CD4-positive, alpha-beta memory T cell (primary cell): ENCODE measurements around the gene HAS3. TPM values are rescaled to one million over a fixed set of nuclear protein-coding genes. Genes with fewer than 3 reads are reported as not detected.

Source experiments
- CTCF ChIA-PET: fragments of 350-600 bp; sonication (Branson Sonifier 250); formaldehyde crosslinking; loops from one replicate; lab custom pipeline; 2021; ENCODE audit warnings: inconsistent platforms; ENCODE audit not compliant: partially characterized antibody; lab: Charles Lee
- POLR2A ChIA-PET: fragments of 350-600 bp; sonication (Branson Sonifier 250); formaldehyde crosslinking; loops from one replicate; lab custom pipeline; 2021; ENCODE audit not compliant: partially characterized antibody; lab: Charles Lee
- DNase-seq, 5 donors: peaks; one replicate each; pipeline versions ENCODE4 v3.0.0 to v3.0.0-alpha.2; 2020 to 2022; ENCODE audit warnings: mixed read lengths in 1 of 5
- H3K27ac ChIP-seq: one replicate; pipeline ENCODE4 v1.7.0; 2013; ENCODE audit warnings: low read depth, low read length
- H3K27me3 ChIP-seq: 2 replicates; pipeline ENCODE4 v1.7.0; 2013; ENCODE audit warnings: mild to moderate bottlenecking, low read length, moderate library complexity; ENCODE audit not compliant: insufficient read depth
- H3K36me3 ChIP-seq: 2 replicates; pipeline ENCODE4 v1.7.0; 2013; ENCODE audit warnings: mild to moderate bottlenecking, low read length, moderate library complexity; ENCODE audit not compliant: insufficient read depth
- H3K4me1 ChIP-seq: 2 replicates; pipeline ENCODE4 v1.7.0; 2013; ENCODE audit warnings: mild to moderate bottlenecking, low read length, moderate library complexity; ENCODE audit not compliant: insufficient read depth
- H3K4me3 ChIP-seq, 2 donors: one replicate each; pipeline ENCODE4 v1.7.0; 2013; ENCODE audit warnings: low read length in 2 of 2, mild to moderate bottlenecking in 1 of 2
- H3K9me3 ChIP-seq, 2 donors: one replicate each; pipeline ENCODE4 v1.7.0; 2013; ENCODE audit warnings: low read length in 2 of 2, control low read depth in 1 of 2; ENCODE audit not compliant: control insufficient read depth in 1 of 2
- H3K27ac Mint-ChIP-seq, 7 donors: one replicate each; pipeline ENCODE4 v1.8.0; 2020 to 2021; ENCODE audit warnings: mixed read lengths in 7 of 7, mild to moderate bottlenecking in 6 of 7, inconsistent platforms in 3 of 7, moderate library complexity in 3 of 7
- H3K27me3 Mint-ChIP-seq, 2 donors: one replicate each; pipeline ENCODE4 v1.8.0; 2020 to 2021; ENCODE audit warnings: mixed read lengths in 2 of 2
- H3K36me3 Mint-ChIP-seq, 2 donors: one replicate each; pipeline ENCODE4 v1.8.0; 2020 to 2021; ENCODE audit warnings: mixed read lengths in 2 of 2, inconsistent platforms in 1 of 2, mild to moderate bottlenecking in 1 of 2
- H3K4me1 Mint-ChIP-seq, 4 donors: one replicate each; pipeline ENCODE4 v1.8.0; 2020 to 2021; ENCODE audit warnings: mixed read lengths in 4 of 4, mild to moderate bottlenecking in 1 of 4
- H3K4me3 Mint-ChIP-seq, 8 donors: one replicate each; pipeline ENCODE4 v1.8.0; 2020 to 2021; ENCODE audit warnings: mixed read lengths in 8 of 8, mild to moderate bottlenecking in 7 of 8, moderate library complexity in 6 of 8, inconsistent platforms in 3 of 8
- H3K9me3 Mint-ChIP-seq, 8 donors: one replicate each; pipeline ENCODE4 v1.8.0; 2020 to 2021; ENCODE audit warnings: mixed read lengths in 8 of 8, mild to moderate bottlenecking in 5 of 8, inconsistent platforms in 3 of 8, moderate library complexity in 1 of 8
- intact Hi-C: fragments of 100-400 bp; cut with micrococcal nuclease; formaldehyde crosslinking; loops from one replicate; pipeline ENCODE4 v1.15.1; 2023
- polyA plus RNA-seq, 2 donors: library from polyadenylated mRNA; unstranded; fragments of 300-500 nt; fragmentation: Illumina TruSeq; gene quantifications; one replicate each; pipeline ENCODE4 v1.2.3, GENCODE V29; 2021
- total RNA-seq, 2 experiments: library from RNA; stranded (reverse); gene quantifications; one replicate each; pipeline ENCODE4 v1.2.3, GENCODE V29; 2021

Gene HAS3
- total and polyA plus RNA-seq, 4 experiments from 2014 or later, result 0.07 to 3.3 (median 2.7) TPM; not detected in 1

GRCh38 chr16:69111876-69112230 lies 6.4 kb downstream of the HAS3 start:
- Histone ChIP-seq H3K27ac (no peak overlapping the region), H3K9me3 (no peaks in the 10 kb centered on the region), H3K4me3 (no peak overlapping the region), H3K36me3 (peaks cover 22% of the 10 kb centered on the region), H3K27me3 (peaks cover 5% of the 10 kb centered on the region), H3K4me1 (peaks cover 14% of the 10 kb centered on the region)
- no peaks in the 10 kb centered on the region for H3K9me3 Mint-ChIP-seq
- no peak for DNase-seq
- intact Hi-C loops, result no loop called here
- H3K27me3 Mint-ChIP-seq, result peaks cover 6 to 13% of the 10 kb centered on the region in 2 donors
- ChIA-PET CTCF (interaction anchor here (6.8 kb wide), 1 partner anchor 11 kb away, joined by 54 read pairs; no protein-coding TSS in a partner anchor), POLR2A (no interaction called here)
- no peak overlapping the region for H3K4me3 Mint-ChIP-seq
- peaks cover 38 to 46% of the 10 kb centered on the region in 2 donors for H3K36me3 Mint-ChIP-seq
- H3K27ac Mint-ChIP-seq, result no peak overlapping the region
- H3K4me1 Mint-ChIP-seq, result peaks cover 0 to 17% (median 8%) of the 10 kb centered on the region in 4 donors

GRCh38 chr16:69112285-69113129 lies 7.1 kb downstream of the HAS3 start:
- Mint-ChIP-seq H3K4me3 (no peak overlapping the region), H3K27me3 (peaks cover 5 to 9% of the 10 kb centered on the region in 2 donors), H3K4me1 (peaks cover 0 to 12% (median 6%) of the 10 kb centered on the region in 4 donors), H3K27ac (no peak overlapping the region), H3K9me3 (no peaks in the 10 kb centered on the region), H3K36me3 (peaks cover 39 to 47% of the 10 kb centered on the region in 2 donors)
- intact Hi-C loops, result no loop called here
- Histone ChIP-seq H3K4me3 (no peak overlapping the region), H3K4me1 (peaks cover 8% of the 10 kb centered on the region), H3K27ac (no peak overlapping the region), H3K36me3 (peaks cover 25% of the 10 kb centered on the region), H3K27me3 (no peaks in the 10 kb centered on the region), H3K9me3 (no peaks in the 10 kb centered on the region)
- ChIA-PET CTCF (interaction anchor here (0.6 to 6.8 kb wide), 7 partner anchors 11 to 176 kb away, joined by 3 to 54 read pairs (median 4); no protein-coding TSS in a partner anchor), POLR2A (no interaction called here)
- DNase-seq, result peak in 1 of 5 donors; percentile 34

GRCh38 chr16:69113216-69113615 lies 7.8 kb downstream of the HAS3 start:
- H3K27ac ChIP-seq, result no peak overlapping the region
- no peaks in the 10 kb centered on the region for H3K27me3 ChIP-seq
- H3K36me3 Mint-ChIP-seq, result peaks cover 44 to 54% of the 10 kb centered on the region in 2 donors
- CTCF ChIA-PET, result interaction anchor here (0.9 to 6.8 kb wide), 7 partner anchors 10 to 584 kb away, joined by 3 to 54 read pairs (median 4); no protein-coding TSS in a partner anchor
- no peak overlapping the region for H3K27ac Mint-ChIP-seq
- peaks cover 2 to 6% of the 10 kb centered on the region in 2 donors for H3K27me3 Mint-ChIP-seq
- no peaks in the 10 kb centered on the region for H3K9me3 ChIP-seq
- DNase-seq, result no peak
- POLR2A ChIA-PET, result no interaction called here
- no peak overlapping the region for H3K4me3 Mint-ChIP-seq
- H3K36me3 ChIP-seq, result peaks cover 31% of the 10 kb centered on the region
- intact Hi-C loops, result no loop called here
- no peak overlapping the region for H3K4me3 ChIP-seq
- peaks cover 3% of the 10 kb centered on the region for H3K4me1 ChIP-seq
- H3K4me1 Mint-ChIP-seq, result peaks cover 1 to 11% (median 2%) of the 10 kb centered on the region in 4 donors
- H3K9me3 Mint-ChIP-seq, result no peaks in the 10 kb centered on the region

- no peaks in the 10 kb centered on the region for H3K9me3 ChIP-seq
- ChIA-PET POLR2A (no interaction called here), CTCF (interaction anchor here (1.2 to 6.8 kb wide), 3 partner anchors 9 to 586 kb away, joined by 4 to 54 read pairs (median 4); no protein-coding TSS in a partner anchor)
- H3K27me3 Mint-ChIP-seq, result no peaks in the 10 kb centered on the region
- H3K4me3 ChIP-seq, result no peak overlapping the region
- H3K27me3 ChIP-seq, result no peaks in the 10 kb centered on the region
- peak overlapping the region in 1 of 8 donors; percentile 1 for H3K4me3 Mint-ChIP-seq
- H3K36me3 ChIP-seq, result peaks cover 41% of the 10 kb centered on the region
- intact Hi-C loops, result no loop called here
- DNase-seq, result no peak
- peaks cover 45 to 62% of the 10 kb centered on the region in 2 donors for H3K36me3 Mint-ChIP-seq
- H3K4me1 ChIP-seq, result peaks cover 3% of the 10 kb centered on the region
- peaks cover 0 to 10% (median 3%) of the 10 kb centered on the region in 4 donors for H3K4me1 Mint-ChIP-seq
- H3K27ac ChIP-seq, result no peak overlapping the region
- H3K9me3 Mint-ChIP-seq, result no peaks in the 10 kb centered on the region
- H3K27ac Mint-ChIP-seq, result no peak overlapping the region
These were observed 9.0 kb downstream of the HAS3 start for GRCh38 chr16:69114346-69114975.

- POLR2A ChIA-PET, result no interaction called here
- peaks cover 41 to 58% of the 10 kb centered on the region in 2 donors for H3K36me3 Mint-ChIP-seq
These were observed 9.5 kb downstream of the HAS3 start for GRCh38 chr16:69114976-69115355.

GRCh38 chr16:69115361-69115760 lies 9.9 kb downstream of the HAS3 start:
- Histone ChIP-seq H3K27ac (no peak overlapping the region), H3K36me3 (peaks cover 49% of the 10 kb centered on the region), H3K4me1 (peaks cover 3% of the 10 kb centered on the region), H3K9me3 (no peaks in the 10 kb centered on the region), H3K27me3 (no peaks in the 10 kb centered on the region), H3K4me3 (no peak overlapping the region)
- H3K4me1 Mint-ChIP-seq, result peaks cover 0 to 10% (median 3%) of the 10 kb centered on the region in 4 donors
- no peaks in the 10 kb centered on the region for H3K9me3 Mint-ChIP-seq
- ChIA-PET POLR2A (no interaction called here), CTCF (interaction anchor here (6.8 kb wide), 1 partner anchor 8 kb away, joined by 54 read pairs; no protein-coding TSS in a partner anchor)
- no peaks in the 10 kb centered on the region for H3K27me3 Mint-ChIP-seq
- peak overlapping the region in 1 of 7 donors; percentile 75 for H3K27ac Mint-ChIP-seq
- peaks cover 42 to 59% of the 10 kb centered on the region in 2 donors for H3K36me3 Mint-ChIP-seq
- no peak for DNase-seq
- H3K4me3 Mint-ChIP-seq, result no peak overlapping the region
- intact Hi-C loops, result no loop called here

More at GRCh38 chr16:69114976-69115355, 9.5 kb downstream of the HAS3 start:
- H3K27ac Mint-ChIP-seq, result no peak overlapping the region
- Histone ChIP-seq H3K4me1 (peaks cover 3% of the 10 kb centered on the region), H3K27me3 (no peaks in the 10 kb centered on the region), H3K36me3 (peaks cover 46% of the 10 kb centered on the region), H3K9me3 (no peaks in the 10 kb centered on the region), H3K4me3 (no peak overlapping the region), H3K27ac (no peak overlapping the region)
- no peak for DNase-seq
- peaks cover 0 to 10% (median 3%) of the 10 kb centered on the region in 4 donors for H3K4me1 Mint-ChIP-seq
- no peaks in the 10 kb centered on the region for H3K9me3 Mint-ChIP-seq
- no peaks in the 10 kb centered on the region for H3K27me3 Mint-ChIP-seq
- CTCF ChIA-PET, result interaction anchor here (6.8 kb wide), 1 partner anchor 8 kb away, joined by 54 read pairs; no protein-coding TSS in a partner anchor
- H3K4me3 Mint-ChIP-seq, result no peak overlapping the region
- intact Hi-C loops, result no loop called here

- Mint-ChIP-seq H3K4me3 (no peak overlapping the region), H3K27ac (peak overlapping the region in 1 of 7 donors; percentile 75)
- H3K9me3 ChIP-seq, result no peaks in the 10 kb centered on the region
These were observed 10.4 kb downstream of the HAS3 start for GRCh38 chr16:69115837-69116236.

More at GRCh38 chr16:69115837-69116236, 10.4 kb downstream of the HAS3 start:
- Mint-ChIP-seq H3K27me3 (no peaks in the 10 kb centered on the region), H3K4me1 (peaks cover 0 to 12% (median 3%) of the 10 kb centered on the region in 4 donors), H3K9me3 (no peaks in the 10 kb centered on the region), H3K36me3 (peaks cover 40 to 58% of the 10 kb centered on the region in 2 donors)
- H3K36me3 ChIP-seq, result peaks cover 54% of the 10 kb centered on the region
- POLR2A ChIA-PET, result no interaction called here
- DNase-seq, result no peak
- intact Hi-C loops, result no loop called here
- CTCF ChIA-PET, result interaction anchor here (6.8 kb wide), 1 partner anchor 7 kb away, joined by 54 read pairs; no protein-coding TSS in a partner anchor
- H3K4me3 ChIP-seq, result no peak overlapping the region
- H3K27me3 ChIP-seq, result no peaks in the 10 kb centered on the region
- H3K4me1 ChIP-seq, result peaks cover 3% of the 10 kb centered on the region
- no peak overlapping the region for H3K27ac ChIP-seq
